Fibroblast of lung (primary cell): ENCODE results near the gene ATXN7L1.

Source experiments
- EZH2 ChIP-seq: IDR thresholded peaks from 2 replicates; pipeline ENCODE4 v1.5.1; 2012; ENCODE audit warnings: low read length, control low read depth, mild to moderate bottlenecking; ENCODE audit errors: missing control alignments
- TF ChIP-seq, protein P1 (sequence below), 2 donors: IDR thresholded peaks in 1 of 2; conservative IDR thresholded peaks in 1 of 2; 1 replicate in 1 of 2; 2 replicates in 1 of 2; pipeline ENCODE4 v1.5.1; 2011 to 2012; ENCODE audit warnings: low read length in 2 of 2, control low read depth in 1 of 2, inconsistent platforms in 1 of 2, low read depth in 1 of 2, mild to moderate bottlenecking in 1 of 2

DNA sequence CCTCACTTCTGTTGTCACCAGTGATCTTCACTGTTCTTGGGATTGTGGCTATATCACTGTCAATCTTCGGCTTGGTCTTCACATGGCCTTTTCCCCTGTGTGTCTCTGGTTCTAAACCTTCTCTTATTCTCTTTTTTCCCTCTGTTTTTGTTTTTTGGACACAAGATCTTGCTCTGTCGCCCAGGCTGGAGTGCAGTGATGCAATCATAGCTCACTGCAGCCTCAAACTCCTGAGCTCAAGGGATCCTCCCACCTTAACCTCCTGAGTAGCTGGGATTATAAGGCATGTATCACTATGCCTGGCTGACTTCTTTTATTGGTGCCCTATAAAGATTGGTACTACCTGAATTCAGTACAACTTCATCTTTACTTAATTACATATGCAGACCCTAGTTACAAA lies 151.7 kb downstream of the ATXN7L1 start:
- TF ChIP-seq, protein P1, sequence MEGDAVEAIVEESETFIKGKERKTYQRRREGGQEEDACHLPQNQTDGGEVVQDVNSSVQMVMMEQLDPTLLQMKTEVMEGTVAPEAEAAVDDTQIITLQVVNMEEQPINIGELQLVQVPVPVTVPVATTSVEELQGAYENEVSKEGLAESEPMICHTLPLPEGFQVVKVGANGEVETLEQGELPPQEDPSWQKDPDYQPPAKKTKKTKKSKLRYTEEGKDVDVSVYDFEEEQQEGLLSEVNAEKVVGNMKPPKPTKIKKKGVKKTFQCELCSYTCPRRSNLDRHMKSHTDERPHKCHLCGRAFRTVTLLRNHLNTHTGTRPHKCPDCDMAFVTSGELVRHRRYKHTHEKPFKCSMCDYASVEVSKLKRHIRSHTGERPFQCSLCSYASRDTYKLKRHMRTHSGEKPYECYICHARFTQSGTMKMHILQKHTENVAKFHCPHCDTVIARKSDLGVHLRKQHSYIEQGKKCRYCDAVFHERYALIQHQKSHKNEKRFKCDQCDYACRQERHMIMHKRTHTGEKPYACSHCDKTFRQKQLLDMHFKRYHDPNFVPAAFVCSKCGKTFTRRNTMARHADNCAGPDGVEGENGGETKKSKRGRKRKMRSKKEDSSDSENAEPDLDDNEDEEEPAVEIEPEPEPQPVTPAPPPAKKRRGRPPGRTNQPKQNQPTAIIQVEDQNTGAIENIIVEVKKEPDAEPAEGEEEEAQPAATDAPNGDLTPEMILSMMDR (conservative IDR thresholded peaks at IDR 0.05 in 1 of 2, IDR thresholded peaks at IDR 0.05 in 1 of 2; ENCODE audit: low read depth in 1 of 2, low read length in 2 of 2), result no peak
- TF ChIP-seq EZH2, result no peak
